Endodermal cell (in vitro differentiated cells): Measurements from ENCODE around the gene GAREM1. TPM values are rescaled to one million over a fixed set of nuclear protein-coding genes. Genes with fewer than 3 reads are reported as not detected.

Source experiments
- DNase-seq: peaks from one replicate; pipeline ENCODE4 v3.0.0-alpha.2; 2017
- H3K27ac ChIP-seq: 2 replicates; pipeline ENCODE4 v1.5.1; 2013; ENCODE audit warnings: mild to moderate bottlenecking, low read depth, low read length, moderate library complexity
- H3K27me3 ChIP-seq: 2 replicates; pipeline ENCODE4 v1.6.1; 2013; ENCODE audit warnings: mild to moderate bottlenecking, low read length, moderate library complexity; ENCODE audit not compliant: insufficient read depth, control insufficient read depth, poor library complexity, severe bottlenecking
- H3K36me3 ChIP-seq: 2 replicates; pipeline ENCODE4 v1.7.0; 2013; ENCODE audit warnings: mild to moderate bottlenecking, low read length, moderate library complexity; ENCODE audit not compliant: control insufficient read depth, insufficient read depth
- H3K4me1 ChIP-seq: one replicate; pipeline ENCODE4 v1.7.0; 2013; ENCODE audit warnings: low read length; ENCODE audit not compliant: control insufficient read depth, insufficient read depth
- H3K4me3 ChIP-seq: 2 replicates; pipeline ENCODE4 v1.5.1; 2013; ENCODE audit warnings: mild to moderate bottlenecking, low read length, moderate library complexity
- H3K9ac ChIP-seq: 2 replicates; pipeline ENCODE4 v1.6.1; 2013; ENCODE audit warnings: mild to moderate bottlenecking, low read length, moderate library complexity; ENCODE audit not compliant: poor library complexity, severe bottlenecking; ENCODE audit errors: extremely low read depth
- H3K9me3 ChIP-seq: 2 replicates; pipeline ENCODE4 v1.6.1; 2013; ENCODE audit warnings: mild to moderate bottlenecking, low read length, moderate library complexity; ENCODE audit not compliant: control insufficient read depth
- H3K27ac Mint-ChIP-seq: 2 replicates; pipeline ENCODE4 v1.8.0; 2020; ENCODE audit warnings: mixed read lengths
- H3K27me3 Mint-ChIP-seq: 2 replicates; pipeline ENCODE4 v1.8.0; 2021; ENCODE audit warnings: mild to moderate bottlenecking, mixed read lengths; ENCODE audit not compliant: insufficient read depth
- H3K36me3 Mint-ChIP-seq: 2 replicates; pipeline ENCODE4 v1.8.0; 2020; ENCODE audit warnings: low read depth, mixed read lengths
- H3K4me1 Mint-ChIP-seq: 2 replicates; pipeline ENCODE4 v1.8.0; 2020; ENCODE audit warnings: mixed read lengths
- H3K4me3 Mint-ChIP-seq: 2 replicates; pipeline ENCODE4 v1.8.0; 2020; ENCODE audit warnings: mild to moderate bottlenecking, moderate library complexity, mixed read lengths
- H3K9me3 Mint-ChIP-seq: 2 replicates; pipeline ENCODE4 v1.8.0; 2020; ENCODE audit warnings: mild to moderate bottlenecking, mixed read lengths
- WGBS, 2 experiments: methylation state at CpG; one replicate each; pipeline versions ENCODE4 v1.1.5 to v1.1.7; 2013; ENCODE audit warnings: missing lambda C conversion rate in 2 of 2, mixed read lengths in 1 of 2; ENCODE audit not compliant: insufficient coverage in 1 of 2, insufficient read length in 1 of 2; 5-methylcytosine and 5-hydroxymethylcytosine counted together
- total RNA-seq, 2 donors: library from RNA; stranded (reverse); fragmentation: NEBNext Ultra II Directional in 1 of 2; extraction: Animal tissue kit (Norgen Biotek cat#: 25700) in 1 of 2; gene quantifications; 2 replicates in 1 of 2; 3 replicates in 1 of 2; pipeline ENCODE4 v1.2.1, GENCODE V29; 2021
- TF ChIP-seq, protein P1 (sequence below): fragments of 200-600 bp; sonication (generic); conservative IDR thresholded peaks from 2 replicates; pipeline ENCODE4 v1.5.0; 2021; ENCODE audit warnings: antibody characterized with exemption, mild to moderate bottlenecking

Gene GAREM1
- total RNA-seq, 2 donors from 2014 or later = 9.2 to 9.4 TPM

DNA sequence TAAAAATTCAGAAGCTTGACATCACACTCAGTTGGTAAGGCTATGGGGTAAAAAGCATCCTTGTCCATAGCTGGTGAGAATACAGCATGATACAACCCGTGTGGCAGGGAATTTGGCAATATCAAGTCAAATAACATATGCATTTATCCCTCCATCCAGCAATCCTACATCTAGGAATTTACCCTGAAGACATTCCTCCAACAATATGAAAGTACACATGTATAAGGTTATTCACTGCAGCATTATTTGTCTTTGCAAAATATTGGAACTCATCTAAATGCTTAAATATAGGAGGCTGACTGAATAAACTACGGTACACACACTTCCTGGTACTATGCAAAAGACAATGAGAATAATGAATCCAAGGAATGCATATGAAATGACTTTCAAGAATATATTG, 179.9 kb downstream of the GAREM1 start:
- Histone ChIP-seq H3K4me1 (no peaks in the 10 kb centered on the region), H3K9ac (no peak overlapping the region), H3K36me3 (peaks cover 5% of the 10 kb centered on the region), H3K27ac (no peak overlapping the region), H3K9me3 (no peaks in the 10 kb centered on the region), H3K4me3 (no peak overlapping the region), H3K27me3 (no peaks in the 10 kb centered on the region)
- DNase-seq = no peak
- Mint-ChIP-seq H3K36me3 (peaks cover 18% of the 10 kb centered on the region), H3K4me3 (no peak overlapping the region), H3K4me1 (no peaks in the 10 kb centered on the region), H3K27me3 (no peaks in the 10 kb centered on the region), H3K9me3 (peaks cover 3% of the 10 kb centered on the region), H3K27ac (no peak overlapping the region)
- whole genome bisulfite sequencing, 2 experiments = 93% methylated on average over 2 of the region's 2 CpGs; no CpG with 5 or more reads in 1 of the 2 experiments
- TF ChIP-seq, protein P1, sequence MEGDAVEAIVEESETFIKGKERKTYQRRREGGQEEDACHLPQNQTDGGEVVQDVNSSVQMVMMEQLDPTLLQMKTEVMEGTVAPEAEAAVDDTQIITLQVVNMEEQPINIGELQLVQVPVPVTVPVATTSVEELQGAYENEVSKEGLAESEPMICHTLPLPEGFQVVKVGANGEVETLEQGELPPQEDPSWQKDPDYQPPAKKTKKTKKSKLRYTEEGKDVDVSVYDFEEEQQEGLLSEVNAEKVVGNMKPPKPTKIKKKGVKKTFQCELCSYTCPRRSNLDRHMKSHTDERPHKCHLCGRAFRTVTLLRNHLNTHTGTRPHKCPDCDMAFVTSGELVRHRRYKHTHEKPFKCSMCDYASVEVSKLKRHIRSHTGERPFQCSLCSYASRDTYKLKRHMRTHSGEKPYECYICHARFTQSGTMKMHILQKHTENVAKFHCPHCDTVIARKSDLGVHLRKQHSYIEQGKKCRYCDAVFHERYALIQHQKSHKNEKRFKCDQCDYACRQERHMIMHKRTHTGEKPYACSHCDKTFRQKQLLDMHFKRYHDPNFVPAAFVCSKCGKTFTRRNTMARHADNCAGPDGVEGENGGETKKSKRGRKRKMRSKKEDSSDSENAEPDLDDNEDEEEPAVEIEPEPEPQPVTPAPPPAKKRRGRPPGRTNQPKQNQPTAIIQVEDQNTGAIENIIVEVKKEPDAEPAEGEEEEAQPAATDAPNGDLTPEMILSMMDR = no peak

GRCh38 chr18:32289483-32290075, 181.1 kb downstream of the GAREM1 start:
- TF ChIP-seq, protein P1 = peak; percentile 89
- H3K4me3 Mint-ChIP-seq = no peak overlapping the region
- Histone ChIP-seq H3K4me1 (no peaks in the 10 kb centered on the region), H3K27ac (no peak overlapping the region), H3K9me3 (no peaks in the 10 kb centered on the region), H3K4me3 (no peak overlapping the region), H3K9ac (no peak overlapping the region), H3K36me3 (peaks cover 5% of the 10 kb centered on the region), H3K27me3 (no peaks in the 10 kb centered on the region)
- WGBS, 2 experiments = no CpG with 5 or more reads among the region's 1 CpG
- no peaks in the 10 kb centered on the region for H3K27me3 Mint-ChIP-seq
- peaks cover 3% of the 10 kb centered on the region for H3K9me3 Mint-ChIP-seq
- peaks cover 21% of the 10 kb centered on the region for H3K36me3 Mint-ChIP-seq
- H3K27ac Mint-ChIP-seq = no peak overlapping the region
- peak; percentile 85 for DNase-seq
- H3K4me1 Mint-ChIP-seq = no peaks in the 10 kb centered on the region

DNA sequence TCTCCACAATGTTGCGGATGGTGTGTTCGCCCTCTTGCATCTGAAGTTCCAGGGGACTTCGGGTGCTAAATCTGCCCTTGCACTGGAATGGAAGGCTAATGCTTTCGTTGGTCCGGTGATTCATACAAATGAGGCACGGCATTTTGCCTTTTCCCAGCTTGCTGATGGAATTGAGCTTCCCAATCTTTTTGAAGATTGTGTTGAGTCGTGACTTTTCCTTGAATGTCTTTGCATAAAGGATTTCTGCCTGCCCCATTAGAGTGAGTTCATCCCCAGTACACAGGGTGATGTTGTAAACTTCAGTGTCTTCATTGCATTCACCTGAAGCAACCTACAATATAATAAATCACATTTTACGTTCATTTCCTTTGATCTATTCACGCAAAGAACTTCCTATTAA, 182.8 kb downstream of the GAREM1 start:
- H3K9me3 Mint-ChIP-seq = peaks cover 3% of the 10 kb centered on the region
- no peaks in the 10 kb centered on the region for H3K27me3 Mint-ChIP-seq

More for the DNA sequence above, 182.8 kb downstream of the GAREM1 start:
- 93 to 95% methylated on average over 9 of the region's 9 CpGs for WGBS, 2 experiments
- no peaks in the 10 kb centered on the region for H3K27me3 ChIP-seq
- H3K4me3 ChIP-seq = no peak overlapping the region
- no peaks in the 10 kb centered on the region for H3K4me1 ChIP-seq
- H3K9ac ChIP-seq = no peak overlapping the region
- Mint-ChIP-seq H3K4me3 (no peak overlapping the region), H3K36me3 (peaks cover 21% of the 10 kb centered on the region), H3K4me1 (no peaks in the 10 kb centered on the region), H3K27ac (no peak overlapping the region)
- H3K9me3 ChIP-seq = no peaks in the 10 kb centered on the region
- H3K27ac ChIP-seq = no peak overlapping the region
- peaks cover 5% of the 10 kb centered on the region for H3K36me3 ChIP-seq
- TF ChIP-seq, protein P1 = no peak
- no peak for DNase-seq
